Stimulated activated CD4-positive, alpha-beta T cell treated with anti-CD3 and anti-CD28 coated beads, Interleukin-15, amount 100 ng/mL, for 1 hour (primary cell): Measurements from ENCODE around the gene BICD2.
A peak's percentile ranks its signal among the peaks of the same experiment; 100 is the strongest.

Experiments used
- DNase-seq, 2 donors: peaks; one replicate each; pipeline ENCODE4 v3.0.0-alpha.2; 2020; ENCODE audit warnings: low read depth in 1 of 2, low spot score in 1 of 2

BICD2 gene

DNA sequence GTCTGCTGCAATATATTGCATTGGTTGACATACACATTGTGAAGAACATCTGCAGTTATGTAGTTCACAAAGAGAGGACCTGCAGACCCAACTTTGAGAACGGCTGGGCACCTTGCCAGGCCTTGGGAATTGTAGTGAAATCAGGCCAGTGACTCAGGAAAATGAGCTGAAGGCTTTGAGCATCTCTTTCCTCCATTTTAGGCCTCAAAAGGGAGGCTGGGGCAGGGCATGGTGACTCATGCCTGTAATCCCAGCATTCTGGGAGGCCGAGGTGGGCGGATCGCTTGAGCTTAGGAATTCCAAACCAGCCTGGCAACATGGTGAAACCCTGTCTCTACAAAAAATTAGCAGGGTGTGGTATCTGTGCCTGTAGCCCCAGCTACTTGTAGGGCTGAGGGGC, 93.3 kb downstream of the BICD2 start:
- no peak for DNase-seq

DNA sequence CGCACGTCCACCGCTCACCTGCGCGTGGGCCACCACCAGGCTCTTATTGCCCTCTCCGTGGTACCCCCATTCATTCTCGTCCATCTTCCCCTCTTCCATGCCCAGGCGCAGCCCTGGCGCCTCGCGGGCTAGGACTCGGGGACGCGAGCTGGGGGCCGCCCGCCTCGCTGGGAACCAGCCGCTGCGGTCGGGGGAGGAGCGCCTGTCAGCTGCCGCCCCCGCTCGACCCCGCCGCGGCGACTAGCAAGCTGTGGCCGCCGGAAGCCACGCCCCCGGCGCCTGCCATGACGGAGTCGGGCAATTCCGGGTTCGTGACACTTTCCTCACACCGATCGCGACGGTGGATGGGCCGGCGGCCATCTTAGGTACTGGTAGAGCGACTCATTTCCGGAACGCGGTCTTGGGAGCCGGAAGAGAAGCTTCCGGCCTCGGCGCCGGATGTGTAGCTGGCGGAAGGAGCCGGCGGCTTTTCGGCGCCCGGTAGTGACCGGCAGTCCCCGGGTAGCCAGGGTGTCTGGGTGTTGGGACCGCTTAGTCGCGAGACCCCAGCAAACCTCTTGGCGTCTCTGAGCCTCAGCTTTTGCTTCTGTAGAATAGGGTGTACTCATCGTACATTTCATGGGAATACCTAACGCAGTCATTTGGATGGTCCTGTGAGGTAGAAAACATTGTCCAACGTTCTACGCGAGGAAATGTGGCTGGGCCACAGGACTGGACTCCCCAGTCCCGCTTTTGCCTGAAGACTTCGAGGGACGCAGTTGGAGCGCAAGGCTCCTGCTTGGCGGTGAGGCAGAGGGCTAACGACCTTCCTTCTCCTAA, 94.5 kb downstream of the BICD2 start, which contains the start of gene IPPK:
Gene IPPK, minus strand, starts transcription at position 242 of the 819 bp plus-strand sequence. Its CDS starts 143 bp downstream, at position 99.
- DNase-seq, result peak; percentile 93 to 97

- DNase-seq, result peak; percentile 11 to 16
Observed at GRCh38 chr9:92669527-92669889, 95.1 kb downstream of the BICD2 start.

GRCh38 chr9:92668746-92669526, 95.7 kb downstream of the BICD2 start:
- no peak for DNase-seq

DNA sequence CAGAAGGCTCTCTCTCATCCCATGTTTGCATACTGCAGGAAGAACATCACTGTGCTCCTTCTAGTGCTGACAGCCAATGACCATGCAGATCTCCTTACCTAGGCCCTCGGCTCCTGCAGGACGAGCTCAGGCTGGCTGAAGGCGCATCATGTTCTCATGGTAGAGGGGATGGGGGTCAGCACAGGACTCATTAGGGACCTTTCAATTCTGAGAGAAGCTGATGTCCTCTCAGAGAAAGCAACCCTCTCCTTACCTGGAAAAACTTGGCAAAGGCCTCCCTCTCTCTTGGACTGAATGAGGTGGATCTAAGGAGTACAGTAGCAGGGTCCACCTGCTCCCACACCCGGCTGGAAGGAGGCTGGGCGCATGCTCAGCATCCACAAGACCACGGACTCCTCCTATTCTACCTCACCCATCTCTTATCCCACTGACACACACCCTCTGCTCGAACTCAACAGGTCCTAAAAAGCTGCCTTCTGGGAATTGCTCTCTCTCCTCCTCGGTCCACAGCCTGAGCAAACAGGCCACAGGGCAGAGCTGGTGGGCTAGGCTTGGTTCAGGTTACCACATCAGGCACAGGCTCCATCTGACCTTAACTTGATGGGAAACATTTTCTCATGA, 97.6 kb downstream of the BICD2 start:
- DNase-seq, result no peak

- DNase-seq, result no peak
Observed at GRCh38 chr9:92666236-92666635, 98.4 kb downstream of the BICD2 start.

DNA sequence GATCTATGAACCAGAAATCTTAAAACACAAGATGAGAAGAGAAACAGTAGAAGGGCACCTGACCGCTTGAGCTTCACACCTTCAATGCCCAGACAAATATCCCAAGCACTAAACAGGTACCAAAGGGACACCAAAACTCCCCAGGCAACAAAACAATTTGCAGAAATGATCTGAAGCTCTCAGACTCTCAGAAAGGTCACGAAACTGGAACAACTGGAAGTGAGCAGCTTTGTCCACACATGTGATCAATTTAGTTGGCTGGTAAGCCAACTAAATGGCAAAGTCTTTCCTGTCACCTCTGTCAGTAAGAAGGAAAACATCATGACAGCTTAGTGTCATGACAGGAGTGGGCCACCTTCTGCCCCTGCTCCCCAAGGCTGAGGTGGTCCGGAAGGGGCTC, 98.8 kb downstream of the BICD2 start:
- no peak for DNase-seq

DNA sequence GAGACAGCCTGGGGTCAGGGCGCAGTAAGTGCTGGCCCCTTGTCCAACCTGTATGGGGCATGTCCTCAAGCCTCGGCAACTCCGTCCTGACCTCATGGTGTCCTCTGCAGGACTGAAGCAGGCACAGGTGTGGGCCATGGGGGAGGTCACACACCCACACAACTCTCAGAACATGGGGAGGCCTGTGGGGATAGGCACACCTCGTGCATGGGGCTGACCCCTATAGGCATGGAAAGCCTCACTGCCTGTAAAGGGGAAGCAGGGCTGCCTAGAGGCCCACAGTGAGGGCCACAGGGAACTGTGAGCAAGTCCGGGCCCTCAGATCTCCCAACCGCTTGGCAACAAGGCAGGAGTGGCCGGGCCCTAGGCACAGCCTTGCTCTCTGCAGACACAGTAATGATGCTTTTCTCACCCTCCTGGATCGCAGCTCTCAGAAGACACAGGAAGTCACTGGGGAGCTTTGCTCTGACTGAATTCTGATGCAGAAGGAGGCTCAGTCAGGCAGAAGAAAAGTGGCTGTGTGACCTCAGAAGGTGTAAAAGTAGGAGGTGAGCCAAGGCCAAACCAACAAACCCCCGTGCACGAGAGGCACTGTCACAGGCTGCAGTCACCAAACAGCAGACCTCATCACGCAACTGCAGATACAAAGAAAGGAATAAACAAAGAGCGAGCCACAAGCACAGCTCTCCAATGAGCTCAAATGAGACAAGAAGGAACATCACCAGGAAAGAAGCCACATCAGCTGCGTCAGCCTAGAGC, 100.1 kb downstream of the BICD2 start:
- DNase-seq, result no peak

- no peak for DNase-seq
Observed at GRCh38 chr9:92663951-92664350, 100.7 kb downstream of the BICD2 start.

DNA sequence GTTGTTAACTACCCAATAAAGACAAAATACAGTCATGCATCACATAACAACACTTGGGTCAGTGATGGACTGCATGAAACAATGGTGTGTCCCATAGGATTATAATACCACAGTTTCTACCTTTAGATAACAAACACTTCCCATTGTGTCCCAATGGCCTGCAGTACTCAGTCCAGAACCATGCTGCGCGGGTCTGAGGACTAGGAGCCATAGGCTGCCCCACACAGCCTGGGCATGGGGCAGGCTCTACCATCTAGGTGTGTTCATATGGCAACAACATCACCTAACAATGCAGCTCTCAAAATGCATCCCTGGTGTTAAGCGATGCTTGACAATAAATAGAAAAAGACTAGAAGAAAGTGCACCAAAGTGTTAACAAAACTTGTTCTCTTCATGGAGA, 101.5 kb downstream of the BICD2 start:
- no peak for DNase-seq

DNA sequence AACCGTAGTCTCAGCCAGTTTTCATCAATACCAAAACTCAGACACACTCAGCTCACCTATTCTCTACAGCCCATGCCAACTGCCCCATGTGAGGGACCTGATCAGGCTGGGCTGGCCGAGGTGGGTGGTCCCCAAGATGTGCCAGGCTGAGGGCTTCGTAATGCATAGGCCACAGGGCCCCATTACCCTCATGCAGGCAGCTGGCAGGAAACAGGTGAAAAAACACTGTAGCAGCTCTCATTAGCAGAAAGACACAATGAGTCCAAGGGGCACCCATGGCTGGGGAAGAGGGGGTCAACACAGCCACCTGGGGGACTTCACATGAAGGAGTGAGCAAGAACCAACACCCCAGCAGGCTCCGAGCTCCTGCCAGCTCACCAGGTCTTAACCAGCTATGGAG, 102.9 kb downstream of the BICD2 start:
- no peak for DNase-seq
